Activated T-helper 1 cell treated with anti-CD3 and anti-CD28 coated beads, Interleukin-2, amount 50 U/mL, for 16 hours (primary cell): ENCODE measurements around the gene DKKL1.
"Not testable (repeated sequence)": the region's sequence is repeated elsewhere in the genome, so short reads cannot be mapped to it uniquely, and the experiment has no call there.

ENCODE experiments used
- DNase-seq, 2 donors: peaks; one replicate each; pipeline ENCODE4 v3.0.0-alpha.2; 2020; ENCODE audit warnings: low read depth in 1 of 2, low spot score in 1 of 2

The DKKL1 gene

GRCh38 chr19:49362048-49362928, 1.4 kb upstream of the DKKL1 start, which contains the start of gene TEAD2:
TSS of gene TEAD2 (minus strand) at chr19:49362416. CDS start at chr19:49360075, 2,341 bp downstream.
- no peak for DNase-seq

GRCh38 chr19:49362929-49363267, 779 bp upstream of the DKKL1 start:
- no peak for DNase-seq

GRCh38 chr19:49364083-49364737, 533 bp downstream of the DKKL1 start:
- DNase-seq: no peak

- DNase-seq: no peak
Measured at GRCh38 chr19:49366110-49366509, 2.4 kb downstream of the DKKL1 start.

GRCh38 chr19:49368711-49369358, 5.2 kb downstream of the DKKL1 start:
- no peak for DNase-seq

GRCh38 chr19:49371184-49371583, 7.5 kb downstream of the DKKL1 start:
- no peak for DNase-seq

GRCh38 chr19:49373174-49373573, 9.5 kb downstream of the DKKL1 start:
- not testable (repeated sequence) for DNase-seq

GRCh38 chr19:49374665-49375434, 11.2 kb downstream of the DKKL1 start:
- DNase-seq: no peak

- DNase-seq: no peak
Measured at GRCh38 chr19:49378512-49378911, 14.8 kb downstream of the DKKL1 start.

GRCh38 chr19:49380391-49380790, 16.7 kb downstream of the DKKL1 start:
- no peak for DNase-seq

GRCh38 chr19:49382639-49383038, 19.0 kb downstream of the DKKL1 start:
- DNase-seq: no peak

- no peak for DNase-seq
Measured at GRCh38 chr19:49383599-49383998, 19.9 kb downstream of the DKKL1 start.

GRCh38 chr19:49387936-49388372, 24.3 kb downstream of the DKKL1 start, which contains the start of gene KASH5:
TSS of gene KASH5 (plus strand) at chr19:49388249. CDS start at chr19:49390884, 2,635 bp downstream.
- peak; percentile 56 to 76 for DNase-seq

- no peak for DNase-seq
Measured at GRCh38 chr19:49389406-49389805, 25.7 kb downstream of the DKKL1 start.

GRCh38 chr19:49390131-49390928, 26.7 kb downstream of the DKKL1 start:
- DNase-seq: no peak

GRCh38 chr19:49390929-49391359, 27.3 kb downstream of the DKKL1 start:
- no peak for DNase-seq

GRCh38 chr19:49391581-49392399, 28.1 kb downstream of the DKKL1 start:
- peak; percentile 61 to 64 for DNase-seq

GRCh38 chr19:49393881-49394280, 30.2 kb downstream of the DKKL1 start:
- no peak for DNase-seq
